ENCODE data around the gene ZNF205. TPM values are rescaled to one million over a fixed set of nuclear protein-coding genes. Genes with fewer than 3 reads are reported as not detected.

Gene ZNF205
- total and polyA plus RNA-seq, 2 experiments from 2014 or later: 13.2 to 37.3 TPM

DNA sequence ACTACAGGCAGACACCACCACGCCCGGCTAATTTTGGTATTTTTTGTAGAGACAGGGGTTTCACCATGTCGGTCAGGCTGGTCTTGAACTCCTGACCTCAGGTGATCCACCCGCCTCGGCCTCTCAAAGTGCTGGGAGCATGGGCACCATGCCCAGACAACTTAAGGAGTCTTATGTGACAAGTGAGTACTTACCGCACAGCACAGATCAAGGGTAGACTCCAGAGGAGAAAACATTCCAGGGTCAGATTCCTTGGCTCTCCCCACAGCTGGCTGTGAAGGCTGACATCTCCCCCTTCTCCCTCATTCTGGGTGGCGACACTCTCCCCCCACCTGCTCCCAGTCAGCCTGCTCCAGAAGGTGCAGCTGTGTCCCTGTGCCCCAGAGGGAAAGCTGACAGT, 23.9 kb upstream of the ZNF205 start:
- H3K4me1 ChIP-seq (ENCODE audit: low read depth): no peaks in the 10 kb centered on the region
- no peaks in the 10 kb centered on the region for H3K36me3 ChIP-seq
- no peaks in the 10 kb centered on the region for H3K9me3 ChIP-seq (ENCODE audit: low read depth)
- no peak overlapping the region for H3K27ac ChIP-seq
- no peak overlapping the region for H3K4me3 ChIP-seq
- no peak for DNase-seq (ENCODE audit: low read depth in 1 of 2, low spot score in 1 of 2)
- no peaks in the 10 kb centered on the region for H3K27me3 ChIP-seq
- TF ChIP-seq CTCF (IDR thresholded peaks at IDR 0.05; ENCODE audit: low read depth, low read length): no peak

DNA sequence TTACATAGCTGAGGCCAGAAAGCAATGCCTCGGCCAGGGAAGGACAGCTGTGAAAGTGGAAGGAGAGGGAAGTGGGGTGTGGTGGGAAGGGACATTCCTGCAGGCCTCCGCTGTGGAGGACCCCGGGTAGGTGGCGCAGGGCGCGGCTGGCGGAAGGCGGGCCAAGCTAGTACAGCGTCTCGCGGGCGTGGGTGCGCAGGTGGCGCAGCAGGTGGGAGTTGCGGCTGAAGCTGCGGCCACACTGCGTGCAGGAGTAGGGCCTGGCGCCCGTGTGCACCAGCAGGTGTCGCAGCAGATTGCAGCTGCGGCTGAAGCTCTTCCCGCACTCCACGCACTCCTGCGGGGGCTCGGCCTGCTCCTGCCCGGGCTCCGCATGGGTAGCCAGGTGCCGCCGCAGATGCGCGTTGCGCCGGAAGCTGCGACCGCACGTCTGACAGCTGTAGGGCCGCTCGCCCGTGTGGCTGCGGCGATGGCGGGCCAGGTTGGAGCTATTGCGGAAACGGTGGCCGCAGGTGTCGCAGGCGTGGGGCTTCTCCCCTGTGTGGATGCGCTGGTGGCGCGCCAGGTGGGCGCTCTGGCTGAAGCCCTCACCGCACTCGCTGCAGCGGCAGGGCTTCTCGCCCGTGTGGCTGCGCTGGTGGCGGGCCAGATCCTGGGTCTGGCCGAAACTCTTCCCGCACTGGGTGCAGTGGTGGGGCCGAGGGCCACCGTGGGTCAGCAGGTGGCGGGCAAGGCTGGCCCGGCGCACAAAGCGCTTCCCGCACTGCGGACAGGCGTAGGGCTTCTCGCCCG, 23.3 kb upstream of the ZNF205 start:
- no peaks in the 10 kb centered on the region for H3K4me1 ChIP-seq (ENCODE audit: low read depth)
- H3K27ac ChIP-seq: no peak overlapping the region
- TF ChIP-seq CTCF (IDR thresholded peaks at IDR 0.05; ENCODE audit: low read depth, low read length): no peak
- no peak for DNase-seq (ENCODE audit: low read depth in 1 of 2, low spot score in 1 of 2)
- H3K9me3 ChIP-seq (ENCODE audit: low read depth): no peaks in the 10 kb centered on the region
- H3K4me3 ChIP-seq: no peak overlapping the region
- H3K36me3 ChIP-seq: no peaks in the 10 kb centered on the region
- H3K27me3 ChIP-seq: no peaks in the 10 kb centered on the region

DNA sequence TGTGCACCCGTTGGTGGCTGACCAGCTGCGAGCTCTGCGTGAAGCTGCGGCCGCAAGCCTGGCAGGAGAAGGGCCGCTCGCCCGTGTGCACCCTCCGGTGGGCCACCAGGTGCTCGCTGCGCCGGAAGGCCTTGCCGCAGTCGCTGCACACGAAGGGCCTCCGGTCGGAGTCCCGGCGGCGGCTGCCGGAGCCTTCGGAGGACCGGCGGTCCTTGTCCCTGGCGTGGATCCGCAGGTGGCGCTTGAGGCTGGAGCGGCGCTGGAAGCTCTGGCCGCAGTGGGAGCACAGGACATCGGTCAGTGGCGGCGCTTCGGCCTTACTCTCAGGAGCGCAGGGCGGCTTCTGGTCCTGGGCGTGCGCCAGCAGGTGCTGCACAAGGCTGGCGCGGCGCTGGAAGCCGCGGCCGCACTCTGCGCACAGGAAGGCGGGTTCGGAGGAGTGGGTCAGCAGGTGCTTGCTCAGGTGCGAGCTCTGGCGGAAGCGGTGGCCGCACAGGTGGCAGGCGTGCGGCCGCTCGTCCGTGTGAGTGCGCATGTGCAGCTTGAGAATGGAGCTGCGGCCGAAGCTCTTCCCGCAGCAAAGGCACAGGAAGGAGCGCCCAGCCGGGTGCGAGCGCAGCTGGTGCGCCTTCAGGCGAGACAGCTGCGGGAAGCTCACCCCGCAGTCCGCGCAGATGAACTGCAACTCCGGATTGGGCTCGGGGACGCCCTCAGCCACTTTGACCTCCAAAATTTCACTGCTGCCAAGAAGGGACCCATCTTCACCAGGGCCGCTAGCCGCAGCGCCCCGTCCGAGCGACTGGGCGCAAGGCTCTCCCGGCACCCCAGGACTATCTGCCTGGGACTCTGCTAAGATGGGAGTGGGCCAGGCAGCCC, 22.4 kb upstream of the ZNF205 start:
- DNase-seq (ENCODE audit: low read depth in 1 of 2, low spot score in 1 of 2): no peak
- Histone ChIP-seq H3K27me3 (no peaks in the 10 kb centered on the region), H3K4me3 (no peak overlapping the region), H3K4me1 (ENCODE audit: low read depth) (no peaks in the 10 kb centered on the region), H3K27ac (no peak overlapping the region), H3K9me3 (ENCODE audit: low read depth) (no peaks in the 10 kb centered on the region), H3K36me3 (no peaks in the 10 kb centered on the region)
- TF ChIP-seq CTCF (IDR thresholded peaks at IDR 0.05; ENCODE audit: low read depth, low read length): no peak

GRCh38 chr16:3091551-3091950, 20.8 kb upstream of the ZNF205 start:
- Histone ChIP-seq H3K9me3 (ENCODE audit: low read depth) (no peaks in the 10 kb centered on the region), H3K36me3 (no peaks in the 10 kb centered on the region), H3K4me1 (ENCODE audit: low read depth) (no peaks in the 10 kb centered on the region), H3K4me3 (no peak overlapping the region), H3K27ac (no peak overlapping the region), H3K27me3 (no peaks in the 10 kb centered on the region)
- DNase-seq (ENCODE audit: low read depth in 1 of 2, low spot score in 1 of 2): no peak
- no peak for TF ChIP-seq CTCF (IDR thresholded peaks at IDR 0.05; ENCODE audit: low read depth, low read length)

GRCh38 chr16:3092501-3092941, 19.9 kb upstream of the ZNF205 start:
- H3K27me3 ChIP-seq: no peaks in the 10 kb centered on the region
- no peaks in the 10 kb centered on the region for H3K36me3 ChIP-seq
- TF ChIP-seq CTCF (IDR thresholded peaks at IDR 0.05; ENCODE audit: low read depth, low read length): no peak
- no peak overlapping the region for H3K27ac ChIP-seq
- no peak overlapping the region for H3K4me3 ChIP-seq
- no peak for DNase-seq (ENCODE audit: low read depth in 1 of 2, low spot score in 1 of 2)
- no peaks in the 10 kb centered on the region for H3K9me3 ChIP-seq (ENCODE audit: low read depth)
- no peaks in the 10 kb centered on the region for H3K4me1 ChIP-seq (ENCODE audit: low read depth)
